ENCODE data around the gene TECRL.

The TECRL gene

GRCh38 chr4:64326507-64326906 is 82.7 kb downstream of the TECRL start:
- DNase-seq, result no peak

- no peak for DNase-seq
These were observed 103.0 kb downstream of the TECRL start for GRCh38 chr4:64306255-64306565.

- DNase-seq, result no peak
These were observed 103.5 kb downstream of the TECRL start for GRCh38 chr4:64305565-64306254.

- no peak for DNase-seq
These were observed 136.8 kb downstream of the TECRL start for GRCh38 chr4:64272432-64272831.

GRCh38 chr4:64271601-64272081 is 137.6 kb downstream of the TECRL start:
- no peak for DNase-seq

- no peak for DNase-seq
These were observed 142.6 kb downstream of the TECRL start for GRCh38 chr4:64266669-64267068.

- DNase-seq, result no peak
These were observed 143.0 kb downstream of the TECRL start for GRCh38 chr4:64266263-64266662.

- DNase-seq, result no peak
These were observed 157.5 kb downstream of the TECRL start for GRCh38 chr4:64251781-64252180.

GRCh38 chr4:64250488-64250887 is 158.8 kb downstream of the TECRL start:
- DNase-seq, result no peak

GRCh38 chr4:64250061-64250460 is 159.2 kb downstream of the TECRL start:
- DNase-seq, result no peak

GRCh38 chr4:64248186-64248585 is 161.1 kb downstream of the TECRL start:
- DNase-seq, result no peak

- DNase-seq, result no peak
These were observed 178.4 kb downstream of the TECRL start for GRCh38 chr4:64230709-64231310.
